GM12878 (cell line): ENCODE data around the gene EMSY.

ENCODE experiments used
- CEBPB ChIP-seq, 2 experiments: fragments of 150-350 bp in 1 of 2; IDR thresholded peaks; 2 replicates each; pipeline ENCODE4 v1.6.1; 2012 to 2014; ENCODE audit warnings: low read depth in 2 of 2, low read length in 2 of 2, borderline replicate concordance in 1 of 2, inconsistent platforms in 1 of 2
- CREB1 ChIP-seq: IDR thresholded peaks from 2 replicates; pipeline ENCODE4 v1.6.1; 2012; ENCODE audit warnings: low read depth, mild to moderate bottlenecking, inconsistent platforms
- MLLT1 ChIP-seq: fragments of 450-650 bp; IDR thresholded peaks from 2 replicates; pipeline ENCODE4 v1.6.1; 2016; ENCODE audit warnings: mild to moderate bottlenecking
- PBX3 ChIP-seq: IDR thresholded peaks from 2 replicates; pipeline ENCODE4 v1.6.1; 2011; ENCODE audit warnings: mild to moderate bottlenecking, low read depth, low read length, moderate library complexity; ENCODE audit not compliant: insufficient replicate concordance
- TF ChIP-seq, protein P1 (sequence below): IDR thresholded peaks from 2 replicates; pipeline ENCODE4 v1.6.1; 2012; ENCODE audit warnings: low read depth, low read length, improper control_type of control experiment
- TF ChIP-seq, protein P2 (sequence below), 3 experiments: IDR thresholded peaks in 2 of 3; conservative IDR thresholded peaks in 1 of 3; 2 replicates each; pipeline ENCODE4 v1.5.1; 2011; ENCODE audit warnings: low read depth in 3 of 3, low read length in 3 of 3, mild to moderate bottlenecking in 3 of 3, control low read depth in 2 of 3, moderate library complexity in 2 of 3, inconsistent platforms in 1 of 3, mixed read lengths in 1 of 3; ENCODE audit not compliant: control insufficient read depth in 2 of 3, insufficient read depth in 1 of 3; ENCODE audit errors: extremely low read depth in 1 of 3

DNA sequence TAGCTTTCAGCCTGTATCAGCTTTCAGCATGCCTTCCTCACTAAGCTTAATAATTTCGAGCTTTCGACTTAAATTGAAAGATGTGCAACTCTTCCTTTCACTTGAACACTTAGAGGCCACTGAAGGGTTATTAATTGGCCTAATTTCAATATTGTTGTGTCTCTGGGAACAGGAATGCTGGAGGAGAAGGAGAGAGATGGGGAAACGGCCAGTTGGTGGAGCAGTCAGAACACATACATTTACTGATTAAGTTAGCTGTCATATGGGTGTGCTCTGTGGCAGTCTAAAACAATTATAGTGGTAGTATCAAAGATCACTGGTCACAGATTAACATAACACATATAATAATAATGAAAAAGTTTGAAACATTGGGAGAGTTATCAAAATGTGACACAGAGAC lies 119.5 kb downstream of the EMSY start:
- TF ChIP-seq PBX3 (no peak), MLLT1 (no peak), CREB1 (no peak), CEBPB (IDR thresholded peaks at IDR 0.05; ENCODE audit: borderline replicate concordance in 1 of 2, low read depth in 2 of 2, low read length in 2 of 2) (no peak)
- TF ChIP-seq, protein P1, sequence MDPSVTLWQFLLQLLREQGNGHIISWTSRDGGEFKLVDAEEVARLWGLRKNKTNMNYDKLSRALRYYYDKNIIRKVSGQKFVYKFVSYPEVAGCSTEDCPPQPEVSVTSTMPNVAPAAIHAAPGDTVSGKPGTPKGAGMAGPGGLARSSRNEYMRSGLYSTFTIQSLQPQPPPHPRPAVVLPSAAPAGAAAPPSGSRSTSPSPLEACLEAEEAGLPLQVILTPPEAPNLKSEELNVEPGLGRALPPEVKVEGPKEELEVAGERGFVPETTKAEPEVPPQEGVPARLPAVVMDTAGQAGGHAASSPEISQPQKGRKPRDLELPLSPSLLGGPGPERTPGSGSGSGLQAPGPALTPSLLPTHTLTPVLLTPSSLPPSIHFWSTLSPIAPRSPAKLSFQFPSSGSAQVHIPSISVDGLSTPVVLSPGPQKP = no peak
- TF ChIP-seq, protein P2, sequence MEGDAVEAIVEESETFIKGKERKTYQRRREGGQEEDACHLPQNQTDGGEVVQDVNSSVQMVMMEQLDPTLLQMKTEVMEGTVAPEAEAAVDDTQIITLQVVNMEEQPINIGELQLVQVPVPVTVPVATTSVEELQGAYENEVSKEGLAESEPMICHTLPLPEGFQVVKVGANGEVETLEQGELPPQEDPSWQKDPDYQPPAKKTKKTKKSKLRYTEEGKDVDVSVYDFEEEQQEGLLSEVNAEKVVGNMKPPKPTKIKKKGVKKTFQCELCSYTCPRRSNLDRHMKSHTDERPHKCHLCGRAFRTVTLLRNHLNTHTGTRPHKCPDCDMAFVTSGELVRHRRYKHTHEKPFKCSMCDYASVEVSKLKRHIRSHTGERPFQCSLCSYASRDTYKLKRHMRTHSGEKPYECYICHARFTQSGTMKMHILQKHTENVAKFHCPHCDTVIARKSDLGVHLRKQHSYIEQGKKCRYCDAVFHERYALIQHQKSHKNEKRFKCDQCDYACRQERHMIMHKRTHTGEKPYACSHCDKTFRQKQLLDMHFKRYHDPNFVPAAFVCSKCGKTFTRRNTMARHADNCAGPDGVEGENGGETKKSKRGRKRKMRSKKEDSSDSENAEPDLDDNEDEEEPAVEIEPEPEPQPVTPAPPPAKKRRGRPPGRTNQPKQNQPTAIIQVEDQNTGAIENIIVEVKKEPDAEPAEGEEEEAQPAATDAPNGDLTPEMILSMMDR (IDR thresholded peaks at IDR 0.05 in 2 of 3, conservative IDR thresholded peaks at IDR 0.05 in 1 of 3; ENCODE audit: control insufficient read depth in 2 of 3, extremely low read depth in 1 of 3, insufficient read depth in 1 of 3, low read depth in 3 of 3, low read length in 3 of 3) = no peak
